Activated T-helper 2 cell treated with anti-CD3 and anti-CD28 coated beads, Interferon-gamma antibody, Interleukin-2, Interleukin-4, amounts not matched to agents 10 μg/mL and 5 μg/mL and 100 μg/mL, durations not matched to agents 14 hours and 24 hours and 36 hours (primary cell): ENCODE measurements around the gene TAC3. TPM values are rescaled to one million over a fixed set of nuclear protein-coding genes. Genes with fewer than 3 reads are reported as not detected.
"Not testable (repeated sequence)": the region's sequence is repeated elsewhere in the genome, so short reads cannot be mapped to it uniquely, and the experiment has no call there.

ENCODE experiments used
- DNase-seq: peaks from one replicate; pipeline ENCODE4 v3.0.0; 2021; ENCODE audit warnings: low spot score
- H3K27ac Mint-ChIP-seq: one replicate; pipeline ENCODE4 v1.8.0; 2021; ENCODE audit warnings: mixed read lengths
- H3K27me3 Mint-ChIP-seq: one replicate; pipeline ENCODE4 v1.8.0; 2021; ENCODE audit warnings: low read depth, mixed read lengths
- H3K36me3 Mint-ChIP-seq: one replicate; pipeline ENCODE4 v1.8.0; 2021; ENCODE audit warnings: low read depth, mixed read lengths
- H3K4me1 Mint-ChIP-seq: one replicate; pipeline ENCODE4 v1.8.0; 2021; ENCODE audit warnings: low read depth, mixed read lengths
- H3K4me3 Mint-ChIP-seq: one replicate; pipeline ENCODE4 v1.8.0; 2021; ENCODE audit warnings: low read depth, mild to moderate bottlenecking, moderate library complexity, mixed read lengths
- H3K9me3 Mint-ChIP-seq: one replicate; pipeline ENCODE4 v1.8.0; 2021; ENCODE audit warnings: mixed read lengths
- intact Hi-C: fragments of 100-400 bp; cut with micrococcal nuclease; formaldehyde crosslinking; loops from one replicate; pipeline ENCODE4 v1.15.1; 2023
- total RNA-seq: library from RNA; stranded (reverse); gene quantifications from 2 replicates; pipeline ENCODE4 v1.2.3, GENCODE V29; 2022

The TAC3 gene
- total RNA-seq, 1 donor from 2014 or later, result not detected

DNA sequence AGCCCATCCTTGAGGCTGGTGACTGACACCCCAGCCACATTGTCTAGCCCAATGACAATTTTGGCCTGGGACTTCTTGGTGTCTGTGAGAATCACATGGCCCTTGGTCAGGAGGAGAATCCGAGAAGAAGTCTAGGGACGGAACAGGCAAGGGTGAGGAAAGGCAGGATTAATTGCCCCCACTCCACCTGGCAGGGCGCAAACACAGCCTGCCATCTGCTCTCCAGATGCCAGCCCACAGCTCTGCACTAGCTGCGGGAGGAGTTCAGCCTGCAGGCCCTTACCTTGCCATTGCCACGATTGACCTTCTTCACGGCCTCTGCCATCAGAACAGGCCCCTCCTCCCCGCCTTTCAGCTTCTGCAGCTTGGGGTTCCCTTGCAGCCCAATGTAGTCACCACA lies 13.1 kb upstream of the TAC3 start:
- DNase-seq, result no peak
- intact Hi-C loops, result no loop called here
- no peaks in the 10 kb centered on the region for H3K9me3 Mint-ChIP-seq
- no peak overlapping the region for H3K4me3 Mint-ChIP-seq
- H3K27ac Mint-ChIP-seq, result no peak overlapping the region
- H3K27me3 Mint-ChIP-seq, result no peaks in the 10 kb centered on the region
- H3K36me3 Mint-ChIP-seq, result no peaks in the 10 kb centered on the region
- H3K4me1 Mint-ChIP-seq, result peaks cover 35% of the 10 kb centered on the region

DNA sequence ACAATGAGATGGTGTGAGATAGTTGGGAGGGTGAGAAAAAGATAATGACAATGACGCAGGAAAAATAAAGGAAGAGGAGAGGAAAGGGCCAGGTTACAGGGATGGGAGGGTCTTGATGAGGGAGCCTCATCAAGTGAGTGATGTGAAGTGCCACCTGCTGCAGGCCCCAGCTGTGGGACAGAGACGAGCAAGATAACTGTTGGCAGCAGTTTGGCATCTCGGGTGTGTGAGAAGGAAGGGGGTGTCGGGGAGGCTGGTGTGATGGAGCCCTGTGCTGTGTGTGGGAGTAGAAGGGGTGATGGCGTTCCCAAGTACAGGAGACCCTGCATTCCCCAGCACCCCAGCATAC lies 11.4 kb upstream of the TAC3 start:
- intact Hi-C loops, result loop anchor here (2.0 kb wide), 1 partner anchor 17 kb away; no protein-coding TSS in a partner anchor
- DNase-seq, result no peak
- no peak overlapping the region for H3K4me3 Mint-ChIP-seq

DNA sequence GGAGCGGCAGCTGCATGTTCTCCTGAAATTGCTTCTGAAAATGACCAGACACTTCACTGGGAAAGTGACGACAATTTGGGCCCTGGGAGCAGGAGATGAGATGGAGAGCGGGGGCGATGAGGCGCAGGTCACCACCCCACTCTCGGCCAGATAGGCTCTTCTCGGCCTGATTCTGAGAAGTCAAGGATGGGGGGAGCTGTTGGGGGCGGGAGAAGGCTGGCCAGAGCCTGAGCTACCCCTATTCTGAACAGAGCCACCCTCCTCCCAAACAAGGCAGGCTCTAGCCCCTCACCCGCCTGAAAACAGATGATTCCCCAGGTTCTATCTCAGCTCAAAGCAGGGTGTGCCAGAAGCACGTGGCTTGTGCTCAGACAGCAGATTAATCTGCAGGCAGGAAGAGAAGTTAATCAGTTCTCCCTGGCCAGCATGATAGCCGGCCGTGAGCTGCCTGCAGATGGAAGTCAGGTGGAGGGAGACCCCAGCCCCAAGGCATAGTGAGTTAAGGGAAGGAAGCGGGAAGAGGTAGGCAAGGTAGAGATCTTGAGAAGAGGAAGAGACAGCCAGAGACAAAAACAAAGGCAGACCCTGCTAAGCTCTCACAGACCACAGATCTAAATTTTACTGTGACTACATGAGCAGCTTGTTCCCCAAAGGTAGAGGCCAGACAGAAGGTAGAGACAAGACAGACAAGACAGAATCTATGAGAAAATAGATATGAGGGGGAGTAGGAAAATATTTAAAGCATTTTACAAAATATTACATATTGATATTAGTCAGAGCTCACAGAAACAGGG lies 10.9 kb upstream of the TAC3 start:
- peaks cover 35% of the 10 kb centered on the region for H3K4me1 Mint-ChIP-seq
- H3K9me3 Mint-ChIP-seq, result no peaks in the 10 kb centered on the region
- H3K36me3 Mint-ChIP-seq, result no peaks in the 10 kb centered on the region
- intact Hi-C loops, result loop anchor here (2.0 kb wide), 1 partner anchor 16 kb away; no protein-coding TSS in a partner anchor
- H3K27me3 Mint-ChIP-seq, result no peaks in the 10 kb centered on the region
- H3K4me3 Mint-ChIP-seq, result no peak overlapping the region
- H3K27ac Mint-ChIP-seq, result peak overlapping the region; percentile 81
- no peak for DNase-seq

More for the DNA sequence above, 11.4 kb upstream of the TAC3 start:
- Mint-ChIP-seq H3K27me3 (no peaks in the 10 kb centered on the region), H3K36me3 (no peaks in the 10 kb centered on the region), H3K4me1 (peaks cover 35% of the 10 kb centered on the region), H3K9me3 (no peaks in the 10 kb centered on the region), H3K27ac (peak overlapping the region; percentile 81)

DNA sequence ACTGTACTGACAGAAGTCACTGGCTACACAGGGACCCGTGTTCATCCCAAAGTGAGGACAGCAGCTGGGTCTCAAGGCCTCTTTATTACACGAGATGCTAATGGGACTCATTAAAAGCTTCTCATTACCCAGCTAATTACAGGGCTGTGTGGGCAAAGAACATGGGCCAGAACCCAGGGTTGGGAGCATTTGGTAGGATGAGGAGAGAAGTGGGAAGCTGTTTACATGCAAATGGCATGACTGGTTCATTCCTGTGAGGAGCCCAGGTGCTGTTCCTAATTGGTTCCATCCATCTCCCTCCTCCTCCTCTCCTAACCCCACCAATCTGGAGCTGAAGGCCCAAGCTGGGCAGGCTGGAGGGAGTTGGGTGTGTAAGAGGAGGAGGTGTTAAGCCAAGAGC lies 8.9 kb upstream of the TAC3 start:
- Mint-ChIP-seq H3K9me3 (no peaks in the 10 kb centered on the region), H3K4me1 (peaks cover 22% of the 10 kb centered on the region), H3K4me3 (no peak overlapping the region), H3K36me3 (no peaks in the 10 kb centered on the region), H3K27ac (no peak overlapping the region), H3K27me3 (no peaks in the 10 kb centered on the region)
- no peak for DNase-seq
- intact Hi-C loops, result no loop called here

DNA sequence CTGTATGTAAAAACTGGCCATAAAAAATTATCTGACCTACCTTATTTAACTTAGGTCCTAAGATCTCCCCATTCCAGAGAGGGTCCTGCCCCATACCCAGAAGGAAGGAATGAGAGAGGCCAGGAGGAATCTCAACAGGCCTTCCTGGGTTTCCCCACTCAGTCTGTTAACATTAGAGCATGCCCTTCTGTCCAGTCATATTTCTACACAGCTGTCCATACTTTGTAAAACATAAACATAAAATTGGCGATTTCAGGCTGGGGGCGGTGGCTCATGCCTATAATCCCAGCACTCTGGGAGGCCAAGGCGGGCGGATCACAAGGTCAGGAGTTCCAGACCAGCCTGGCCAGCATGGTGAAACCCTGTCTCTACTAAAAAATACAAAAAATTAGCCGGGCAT lies 6.0 kb upstream of the TAC3 start:
- intact Hi-C loops, DNase-seq, H3K27me3 Mint-ChIP-seq, H3K36me3 Mint-ChIP-seq, H3K27ac Mint-ChIP-seq, H3K4me3 Mint-ChIP-seq, H3K9me3 Mint-ChIP-seq: not testable (repeated sequence)
- H3K4me1 Mint-ChIP-seq, result peaks cover 16% of the 10 kb centered on the region

DNA sequence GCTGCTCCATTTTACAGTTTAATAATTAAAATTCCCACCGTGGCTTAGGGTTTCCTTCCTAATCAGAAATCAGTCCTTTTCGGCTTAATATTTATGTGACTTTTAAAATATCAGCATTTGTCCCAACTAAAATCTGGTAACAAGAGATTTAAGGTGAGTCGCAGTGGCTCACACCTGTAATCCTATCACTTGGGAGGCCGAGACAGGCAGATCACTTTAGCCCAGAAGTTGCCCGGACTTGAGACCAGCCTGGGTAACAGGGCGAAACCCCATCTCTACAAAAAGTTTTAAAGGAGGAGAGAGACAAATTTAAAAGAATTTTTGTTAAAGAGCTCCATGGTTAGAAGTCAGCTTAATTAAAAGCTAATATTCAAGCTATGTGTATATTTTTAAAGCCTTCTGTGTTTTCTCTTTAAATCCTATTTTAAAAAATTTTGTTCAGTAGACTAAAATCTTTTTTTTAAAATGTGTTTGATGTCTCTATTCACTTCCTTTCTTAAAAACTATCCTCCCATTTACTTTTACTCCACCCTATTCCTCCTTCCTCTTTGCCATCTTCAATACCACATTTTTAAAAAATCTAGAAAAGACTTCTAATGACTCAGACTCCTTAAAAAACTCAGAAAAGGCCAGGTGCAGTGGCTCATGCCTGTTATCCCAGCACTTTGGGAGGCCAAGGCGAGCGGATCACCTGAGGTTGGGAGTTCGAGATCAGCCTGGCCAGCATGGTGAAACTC lies 3.8 kb upstream of the TAC3 start:
- no peak for DNase-seq
- no peaks in the 10 kb centered on the region for H3K36me3 Mint-ChIP-seq
- H3K4me3 Mint-ChIP-seq, result no peak overlapping the region
- H3K27me3 Mint-ChIP-seq, result peaks cover 2% of the 10 kb centered on the region
- H3K4me1 Mint-ChIP-seq, result peaks cover 3% of the 10 kb centered on the region
- H3K27ac Mint-ChIP-seq, result no peak overlapping the region
- intact Hi-C loops, result no loop called here
- H3K9me3 Mint-ChIP-seq, result no peaks in the 10 kb centered on the region

DNA sequence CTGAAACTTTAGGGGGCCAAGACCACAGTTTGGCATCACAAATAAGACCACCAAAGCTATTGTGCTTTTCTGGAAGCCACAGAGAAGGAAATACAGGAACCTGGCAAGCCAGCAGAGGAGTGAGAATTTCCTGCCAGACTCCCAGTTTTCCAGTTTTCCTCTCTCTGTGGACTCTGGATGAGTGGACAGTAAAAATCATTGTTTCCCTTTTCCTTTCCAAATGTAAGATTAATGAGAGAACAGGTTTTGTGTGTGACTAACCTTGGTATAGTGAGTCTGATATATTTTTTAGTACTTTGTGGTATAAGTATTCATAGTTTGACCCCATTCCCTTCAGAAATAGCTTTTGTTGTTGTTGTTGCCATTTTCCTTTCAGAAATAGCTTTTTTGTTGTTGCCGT lies 2.6 kb upstream of the TAC3 start:
- peaks cover 3% of the 10 kb centered on the region for H3K4me1 Mint-ChIP-seq
- H3K36me3 Mint-ChIP-seq, result no peaks in the 10 kb centered on the region
- no peak overlapping the region for H3K27ac Mint-ChIP-seq
- DNase-seq, result no peak
- peaks cover 9% of the 10 kb centered on the region for H3K27me3 Mint-ChIP-seq
- intact Hi-C loops, result no loop called here
- no peak overlapping the region for H3K4me3 Mint-ChIP-seq
- no peaks in the 10 kb centered on the region for H3K9me3 Mint-ChIP-seq

DNA sequence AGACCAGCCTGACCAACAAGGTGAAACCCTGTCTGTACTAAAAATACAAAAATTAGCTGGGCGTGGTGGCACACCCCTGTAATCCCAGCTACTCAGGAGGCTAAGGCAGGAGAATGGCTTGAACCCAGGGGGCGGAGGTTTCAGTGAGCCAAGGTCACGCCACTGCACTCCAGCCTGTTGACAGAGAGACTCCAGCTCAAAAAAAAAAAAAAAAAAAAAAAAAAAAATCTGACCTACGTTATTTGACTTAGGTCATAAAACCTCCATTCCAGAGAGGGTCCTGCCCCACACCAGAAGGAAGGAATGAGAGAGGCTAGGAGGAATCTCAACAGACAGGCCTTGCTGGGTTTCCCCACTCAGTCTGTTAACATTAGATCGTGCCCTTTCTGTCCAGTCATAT lies 2.0 kb upstream of the TAC3 start:
- H3K27ac Mint-ChIP-seq, H3K4me3 Mint-ChIP-seq, DNase-seq, H3K4me1 Mint-ChIP-seq, H3K9me3 Mint-ChIP-seq, intact Hi-C loops, H3K36me3 Mint-ChIP-seq: not testable (repeated sequence)
- peaks cover 10% of the 10 kb centered on the region for H3K27me3 Mint-ChIP-seq

DNA sequence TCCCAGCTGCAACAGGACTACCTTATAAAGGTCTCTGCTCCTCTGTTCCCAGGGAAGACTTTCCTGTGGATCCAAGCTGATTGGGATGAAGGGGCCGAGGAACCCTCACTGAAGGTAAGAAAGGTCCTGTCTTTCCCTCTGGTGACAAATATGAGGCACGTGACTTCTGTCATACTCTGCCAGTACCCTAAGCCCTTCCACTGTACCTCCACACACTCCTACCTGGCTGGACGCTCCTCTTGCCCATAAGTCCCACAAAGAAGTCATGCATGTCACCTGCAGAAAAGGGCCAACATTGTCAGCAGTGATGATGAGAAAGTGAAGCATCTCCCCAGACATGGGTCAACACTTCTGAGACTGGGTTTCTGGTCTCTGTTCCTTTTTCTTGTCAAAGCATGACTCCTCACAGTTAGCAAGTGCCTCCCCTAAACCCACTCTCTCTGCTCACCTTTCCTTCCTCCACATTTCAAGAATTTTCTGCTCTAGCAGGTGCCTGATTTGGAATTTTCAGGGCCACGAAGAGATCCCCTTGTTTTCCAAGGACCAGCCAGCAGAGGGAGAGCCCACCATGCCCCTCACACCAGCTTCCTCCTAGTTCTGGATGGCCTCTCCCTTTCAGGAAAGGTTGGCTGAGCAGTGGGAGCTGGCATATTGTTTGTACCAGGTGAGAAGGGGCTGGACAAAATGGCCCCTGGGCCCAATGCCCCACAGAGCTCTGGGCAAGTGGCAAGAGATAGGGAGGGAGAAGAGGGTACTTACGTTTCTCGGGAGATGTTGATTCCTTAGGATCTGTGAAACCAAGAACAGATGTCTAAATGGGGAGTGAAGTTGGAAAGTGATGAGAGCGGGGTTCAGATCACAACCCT lies 3.5 kb downstream of the TAC3 start:
- no peaks in the 10 kb centered on the region for H3K9me3 Mint-ChIP-seq
- H3K4me3 Mint-ChIP-seq, result no peak overlapping the region
- H3K36me3 Mint-ChIP-seq, result no peaks in the 10 kb centered on the region
- peaks cover 10% of the 10 kb centered on the region for H3K27me3 Mint-ChIP-seq
- peaks cover 25% of the 10 kb centered on the region for H3K4me1 Mint-ChIP-seq
- DNase-seq, result no peak
- H3K27ac Mint-ChIP-seq, result no peak overlapping the region
- intact Hi-C loops, result loop anchor here (5.0 kb wide), 1 partner anchor 34 kb away; no protein-coding TSS in a partner anchor

DNA sequence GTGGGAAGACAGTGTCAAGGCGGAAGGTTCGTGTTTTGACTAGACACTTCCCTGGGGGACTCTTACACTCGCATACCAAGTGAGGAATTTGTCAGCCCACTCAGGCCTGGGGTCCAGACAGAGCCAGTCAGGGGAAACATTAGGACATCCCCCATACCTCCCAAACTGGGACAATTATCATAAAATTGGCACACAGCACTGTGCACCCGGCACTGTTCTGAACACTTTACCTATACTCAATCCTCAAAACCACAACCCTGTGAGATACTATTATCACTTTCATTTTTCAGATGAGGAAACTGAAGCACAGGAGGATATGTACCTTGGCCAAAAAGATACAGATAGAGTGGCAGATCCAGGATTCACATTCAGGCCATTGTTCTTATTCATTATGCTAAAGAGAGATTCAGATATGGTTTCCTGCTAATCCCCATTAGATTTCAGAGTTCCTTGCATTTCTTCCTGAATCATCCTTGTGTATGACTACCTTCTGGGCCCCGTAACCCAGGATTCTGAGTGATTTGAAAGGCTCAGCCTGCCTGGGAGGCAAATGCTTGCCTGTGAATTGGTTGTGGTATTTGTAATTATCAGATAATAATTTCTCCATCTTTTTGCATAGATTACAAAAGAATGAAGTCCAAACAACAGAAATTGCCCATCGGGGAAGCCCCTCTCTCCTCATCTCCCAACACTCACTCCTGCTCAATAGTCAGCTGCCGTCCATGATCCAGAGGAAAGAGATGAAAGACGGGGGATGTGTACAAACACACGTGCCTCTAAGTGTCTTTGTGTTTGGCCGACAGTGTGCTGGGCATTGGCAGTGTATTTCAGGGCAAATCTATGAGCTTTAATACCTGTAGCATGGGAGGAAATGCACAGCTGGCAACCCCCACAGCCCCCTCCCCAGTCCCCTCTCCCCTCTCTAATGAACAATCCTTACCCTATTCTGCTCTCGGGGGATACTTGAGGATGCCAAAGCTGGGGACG lies 4.6 kb downstream of the TAC3 start:
- DNase-seq, result no peak
- Mint-ChIP-seq H3K4me3 (peak overlapping the region; percentile 10), H3K9me3 (no peaks in the 10 kb centered on the region), H3K36me3 (no peaks in the 10 kb centered on the region), H3K27ac (peak overlapping the region; percentile 20), H3K27me3 (peaks cover 10% of the 10 kb centered on the region), H3K4me1 (peaks cover 34% of the 10 kb centered on the region)
- intact Hi-C loops, result loop anchor here (2.0 to 5.0 kb wide), 2 partner anchors 15 to 36 kb away; no protein-coding TSS in a partner anchor

DNA sequence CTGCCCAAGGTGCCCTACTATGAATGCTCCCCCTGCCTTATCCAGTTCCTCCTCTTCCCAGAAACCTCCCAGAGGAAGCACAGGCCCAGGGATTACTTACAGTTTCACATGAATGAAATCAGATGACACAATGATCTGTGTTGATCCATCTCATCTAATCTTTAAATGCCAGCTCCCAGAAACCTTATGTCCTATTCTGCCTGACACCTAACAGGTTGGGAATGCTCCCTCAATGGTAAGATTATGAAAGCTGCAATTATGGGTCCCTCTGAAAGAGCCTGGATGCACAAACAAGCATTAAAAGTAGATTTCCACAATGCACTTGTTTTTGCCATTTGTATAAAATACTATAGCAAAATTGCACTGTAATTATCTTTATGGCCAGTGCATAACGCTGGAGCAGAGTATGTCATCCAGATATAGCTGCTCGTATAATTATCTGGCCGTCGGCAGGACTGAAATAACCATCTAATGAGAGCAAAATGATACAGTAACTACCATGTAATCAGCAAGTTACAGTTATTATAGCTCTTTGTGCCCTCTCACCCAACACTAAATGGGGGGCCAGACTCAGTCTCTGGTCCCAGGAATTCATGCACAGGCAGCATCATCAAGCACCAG lies 5.6 kb downstream of the TAC3 start:
- intact Hi-C loops, result loop anchor here (2.0 to 5.0 kb wide), 2 partner anchors 16 to 37 kb away; no protein-coding TSS in a partner anchor
- DNase-seq, result no peak
- peaks cover 8% of the 10 kb centered on the region for H3K27me3 Mint-ChIP-seq
- H3K36me3 Mint-ChIP-seq, result no peaks in the 10 kb centered on the region
- H3K4me3 Mint-ChIP-seq, result no peak overlapping the region
- H3K4me1 Mint-ChIP-seq, result peaks cover 36% of the 10 kb centered on the region
- H3K9me3 Mint-ChIP-seq, result no peaks in the 10 kb centered on the region
- no peak overlapping the region for H3K27ac Mint-ChIP-seq
